Measurements from ENCODE around the gene JAM3.

- TF ChIP-seq EZH2 (IDR thresholded peaks at IDR 0.05; ENCODE audit: borderline replicate concordance, low read depth, low read length, poor library complexity, severe bottlenecking) = no peak
- TF ChIP-seq CTCF (conservative IDR thresholded peaks at IDR 0.05; ENCODE audit: low read depth, low read length) = no peak
Observed at GRCh38 chr11:134173296-134173695, 104.4 kb downstream of the JAM3 start.

All from A673 (cell line).